Fibroblast of lung (primary cell): ENCODE measurements around the gene RAC3. TPM values are rescaled to one million over a fixed set of nuclear protein-coding genes. Genes with fewer than 3 reads are reported as not detected.

Source experiments
- DNase-seq, 2 donors: peaks; one replicate each; pipeline versions ENCODE4 v3.0.0 to v3.0.0-alpha.2; 2010; ENCODE audit warnings: low read depth in 2 of 2
- H2AFZ ChIP-seq: 2 replicates; pipeline ENCODE4 v1.5.1; 2012; ENCODE audit warnings: low read length, control low read depth, inconsistent platforms
- H3K27ac ChIP-seq: 2 replicates; pipeline ENCODE4 v1.5.1; 2011; ENCODE audit warnings: low read length, control low read depth; ENCODE audit not compliant: insufficient read depth
- H3K27me3 ChIP-seq: 2 replicates; pipeline ENCODE4 v1.5.1; 2011; ENCODE audit warnings: mild to moderate bottlenecking, low read length; ENCODE audit not compliant: control insufficient read depth, insufficient read depth
- H3K36me3 ChIP-seq: 2 replicates; pipeline ENCODE4 v1.5.1; 2011; ENCODE audit warnings: low read length; ENCODE audit not compliant: control insufficient read depth, insufficient read depth
- H3K4me1 ChIP-seq: 2 replicates; pipeline ENCODE4 v1.5.1; 2011; ENCODE audit warnings: low read length; ENCODE audit not compliant: control insufficient read depth, insufficient read depth; ENCODE audit errors: extremely low read depth
- H3K4me2 ChIP-seq: 2 replicates; pipeline ENCODE4 v1.5.1; 2011; ENCODE audit warnings: low read length, control low read depth; ENCODE audit not compliant: insufficient read depth; ENCODE audit errors: extremely low read depth
- H3K4me3 ChIP-seq, 4 experiments: fragments of 200-600 bp in 1 of 4; sonication (generic) in 1 of 4; replicated peaks in 1 of 4; 2 replicates each; pipeline ENCODE4 v1.5.1; 2011 to 2016; ENCODE audit warnings: low read length in 4 of 4, low read depth in 3 of 4, mild to moderate bottlenecking in 3 of 4, control low read depth in 2 of 4, inconsistent platforms in 1 of 4, mixed read lengths in 1 of 4; ENCODE audit not compliant: insufficient read depth in 1 of 4; ENCODE audit errors: control extremely low read depth in 1 of 4
- H3K79me2 ChIP-seq: 2 replicates; pipeline ENCODE4 v1.5.1; 2012; ENCODE audit warnings: mild to moderate bottlenecking, low read length, inconsistent platforms; ENCODE audit not compliant: control insufficient read depth, insufficient read depth
- H3K9ac ChIP-seq: 2 replicates; pipeline ENCODE4 v1.5.1; 2011; ENCODE audit warnings: mild to moderate bottlenecking, low read length, control low read depth; ENCODE audit not compliant: insufficient read depth
- H3K9me3 ChIP-seq: 2 replicates; pipeline ENCODE4 v1.5.1; 2012; ENCODE audit warnings: low read depth, low read length; ENCODE audit not compliant: control insufficient read depth, insufficient read depth
- H4K20me1 ChIP-seq: 2 replicates; pipeline ENCODE4 v1.5.1; 2011; ENCODE audit warnings: low read length; ENCODE audit not compliant: control insufficient read depth, insufficient read depth; ENCODE audit errors: extremely low read depth
- CTCF ChIP-seq, 2 donors: IDR thresholded peaks in 1 of 2; conservative IDR thresholded peaks in 1 of 2; 1 replicate in 1 of 2; 2 replicates in 1 of 2; pipeline ENCODE4 v1.5.1; 2011 to 2012; ENCODE audit warnings: low read length in 2 of 2, control low read depth in 1 of 2, inconsistent platforms in 1 of 2, low read depth in 1 of 2, mild to moderate bottlenecking in 1 of 2
- EZH2 ChIP-seq: IDR thresholded peaks from 2 replicates; pipeline ENCODE4 v1.5.1; 2012; ENCODE audit warnings: low read length, control low read depth, mild to moderate bottlenecking; ENCODE audit errors: missing control alignments
- polyA plus RNA-seq, 2 donors: library from polyadenylated mRNA; depleted of rRNA in 1 of 2; stranded (reverse) in 1 of 2; unstranded in 1 of 2; fragments of >200 nt; gene quantifications; 2 replicates each; pipeline ENCODE4 v1.2.1, GENCODE V29; 2011 to 2012; ENCODE audit warnings: missing spikeins in 1 of 2
- total RNA-seq: library from RNA; depleted of rRNA; stranded (reverse); fragments of >200 nt; gene quantifications from 2 replicates; pipeline ENCODE4 v1.2.1, GENCODE V29; 2014

RAC3 gene
- total and polyA plus RNA-seq, 2 donors (not counting 1 experiment from before 2014, with no cell fraction given) = 4.3 to 6.6 TPM

GRCh38 chr17:82058855-82059249 lies 27.4 kb downstream of the RAC3 start:
- no peak overlapping the region for H3K4me3 ChIP-seq
- H3K36me3 ChIP-seq = peaks cover 61% of the 10 kb centered on the region
- no peak overlapping the region for H3K9ac ChIP-seq
- H3K4me1 ChIP-seq = no peaks in the 10 kb centered on the region
- H4K20me1 ChIP-seq = no peaks in the 10 kb centered on the region
- no peak overlapping the region for H2AFZ ChIP-seq
- no peaks in the 10 kb centered on the region for H3K9me3 ChIP-seq
- peaks cover under 1% of the 10 kb centered on the region for H3K79me2 ChIP-seq
- no peaks in the 10 kb centered on the region for H3K27me3 ChIP-seq
- no peak overlapping the region for H3K4me2 ChIP-seq
- no peak for DNase-seq
- TF ChIP-seq EZH2 (no peak), CTCF (conservative IDR thresholded peaks at IDR 0.05 in 1 of 2, IDR thresholded peaks at IDR 0.05 in 1 of 2; ENCODE audit: low read depth in 1 of 2, low read length in 2 of 2) (no peak)
- no peak overlapping the region for H3K27ac ChIP-seq

GRCh38 chr17:82059272-82060000 lies 28.0 kb downstream of the RAC3 start:
- H3K79me2 ChIP-seq = no peaks in the 10 kb centered on the region
- no peak for TF ChIP-seq EZH2
- no peak for TF ChIP-seq CTCF (conservative IDR thresholded peaks at IDR 0.05 in 1 of 2, IDR thresholded peaks at IDR 0.05 in 1 of 2; ENCODE audit: low read depth in 1 of 2, low read length in 2 of 2)
- H3K4me2 ChIP-seq = no peak overlapping the region
- no peak overlapping the region for H3K9ac ChIP-seq
- no peaks in the 10 kb centered on the region for H3K9me3 ChIP-seq
- no peak for DNase-seq
- no peaks in the 10 kb centered on the region for H4K20me1 ChIP-seq
- H3K27me3 ChIP-seq = no peaks in the 10 kb centered on the region
- H2AFZ ChIP-seq = no peak overlapping the region
- H3K4me1 ChIP-seq = no peaks in the 10 kb centered on the region
- peaks cover 58% of the 10 kb centered on the region for H3K36me3 ChIP-seq
- H3K4me3 ChIP-seq = no peak overlapping the region
- H3K27ac ChIP-seq = no peak overlapping the region

GRCh38 chr17:82060001-82060380 lies 28.5 kb downstream of the RAC3 start:
- peaks cover 54% of the 10 kb centered on the region for H3K36me3 ChIP-seq
- no peaks in the 10 kb centered on the region for H3K9me3 ChIP-seq
- peaks cover 6% of the 10 kb centered on the region for H3K79me2 ChIP-seq
- no peak overlapping the region for H3K4me2 ChIP-seq
- no peak overlapping the region for H3K27ac ChIP-seq
- DNase-seq = no peak
- no peaks in the 10 kb centered on the region for H3K27me3 ChIP-seq
- no peak overlapping the region for H3K9ac ChIP-seq
- H3K4me1 ChIP-seq = no peaks in the 10 kb centered on the region
- no peak for TF ChIP-seq CTCF (conservative IDR thresholded peaks at IDR 0.05 in 1 of 2, IDR thresholded peaks at IDR 0.05 in 1 of 2; ENCODE audit: low read depth in 1 of 2, low read length in 2 of 2)
- TF ChIP-seq EZH2 = no peak
- no peak overlapping the region for H2AFZ ChIP-seq
- no peaks in the 10 kb centered on the region for H4K20me1 ChIP-seq
- H3K4me3 ChIP-seq = no peak overlapping the region
